KMS-11 (cell line): ENCODE results near the gene SEC14L2.

Experiments used
- H2AFZ ChIP-seq: fragments of 200-600 bp; sonication (generic); 2 replicates; pipeline ENCODE4 v1.6.1; 2016; ENCODE audit warnings: antibody characterized with exemption, mixed run types, low read depth
- H3K27ac ChIP-seq: fragments of 200-600 bp; sonication (generic); 2 replicates; pipeline ENCODE4 v1.6.1; 2016; ENCODE audit warnings: mild to moderate bottlenecking, mixed run types
- H3K27me3 ChIP-seq: fragments of 200-600 bp; sonication (generic); 2 replicates; pipeline ENCODE4 v1.6.1; 2017; ENCODE audit warnings: mild to moderate bottlenecking, low read depth, mixed run types, moderate library complexity; ENCODE audit not compliant: insufficient read depth
- H3K36me3 ChIP-seq: fragments of 200-600 bp; sonication (generic); 2 replicates; pipeline ENCODE4 v1.6.1; 2017; ENCODE audit warnings: mild to moderate bottlenecking, mixed run types; ENCODE audit not compliant: insufficient read depth
- H3K4me1 ChIP-seq: fragments of 200-600 bp; sonication (generic); 2 replicates; pipeline ENCODE4 v1.6.1; 2016; ENCODE audit warnings: mild to moderate bottlenecking, low read depth, mixed run types; ENCODE audit not compliant: poor library complexity, severe bottlenecking
- H3K4me2 ChIP-seq: fragments of 200-600 bp; sonication (generic); 2 replicates; pipeline ENCODE4 v1.7.0; 2016; ENCODE audit warnings: mild to moderate bottlenecking, mixed run types
- H3K4me3 ChIP-seq: fragments of 200-600 bp; sonication (generic); IDR thresholded peaks from 2 replicates; pipeline ENCODE4 v1.6.1; 2017; ENCODE audit warnings: low read depth, low read length, mixed read lengths; ENCODE audit not compliant: insufficient read depth
- H3K79me2 ChIP-seq: fragments of 200-600 bp; sonication (generic); 2 replicates; pipeline ENCODE4 v1.6.1; 2016; ENCODE audit warnings: low read depth, mixed run types; ENCODE audit not compliant: insufficient read depth
- H3K9ac ChIP-seq: fragments of 200-600 bp; sonication (generic); 2 replicates; pipeline ENCODE4 v1.6.1; 2016; ENCODE audit warnings: mild to moderate bottlenecking, mixed run types
- H4K20me1 ChIP-seq: fragments of 200-600 bp; sonication (generic); 2 replicates; pipeline ENCODE4 v1.6.1; 2016; ENCODE audit warnings: mild to moderate bottlenecking, mixed run types; ENCODE audit not compliant: insufficient read depth
- TF ChIP-seq, protein P1 (sequence below): fragments of 200-600 bp; sonication (generic); conservative IDR thresholded peaks from 2 replicates; pipeline ENCODE4 v1.6.1; 2017; ENCODE audit warnings: low read depth, mild to moderate bottlenecking, antibody characterized with exemption, low read length, moderate library complexity, mixed read lengths

Gene SEC14L2

DNA sequence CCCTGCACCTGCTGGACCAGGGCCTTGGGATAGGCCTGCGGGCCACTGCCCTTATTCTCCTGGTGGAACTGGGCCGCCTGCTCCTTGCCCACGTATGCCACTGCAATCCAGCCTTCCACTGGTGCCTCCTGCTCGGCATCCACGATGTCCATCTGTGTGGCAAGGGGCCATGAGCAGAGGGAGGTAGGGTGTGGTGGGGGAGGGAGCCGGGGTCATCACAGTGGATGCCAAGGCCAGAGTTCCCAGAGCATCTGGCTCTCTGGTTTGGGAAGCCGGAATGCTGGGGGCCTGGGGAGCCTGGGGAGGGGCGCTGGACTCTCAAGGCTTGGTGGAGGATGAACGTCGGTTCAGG lies 10.2 kb upstream of the SEC14L2 start:
- Histone ChIP-seq H3K27me3 (no peaks in the 10 kb centered on the region), H3K4me2 (peak overlapping the region; percentile 63), H3K36me3 (no peaks in the 10 kb centered on the region), H3K9ac (no peak overlapping the region; the same call in 1 of the 2 replicates), H3K27ac (no peak overlapping the region), H3K4me1 (peaks cover 8% of the 10 kb centered on the region), H4K20me1 (no peaks in the 10 kb centered on the region), H3K79me2 (no peaks in the 10 kb centered on the region), H2AFZ (peak overlapping the region; percentile 44; the same call in 1 of the 2 replicates), H3K4me3 (no peak overlapping the region)
- TF ChIP-seq, protein P1, sequence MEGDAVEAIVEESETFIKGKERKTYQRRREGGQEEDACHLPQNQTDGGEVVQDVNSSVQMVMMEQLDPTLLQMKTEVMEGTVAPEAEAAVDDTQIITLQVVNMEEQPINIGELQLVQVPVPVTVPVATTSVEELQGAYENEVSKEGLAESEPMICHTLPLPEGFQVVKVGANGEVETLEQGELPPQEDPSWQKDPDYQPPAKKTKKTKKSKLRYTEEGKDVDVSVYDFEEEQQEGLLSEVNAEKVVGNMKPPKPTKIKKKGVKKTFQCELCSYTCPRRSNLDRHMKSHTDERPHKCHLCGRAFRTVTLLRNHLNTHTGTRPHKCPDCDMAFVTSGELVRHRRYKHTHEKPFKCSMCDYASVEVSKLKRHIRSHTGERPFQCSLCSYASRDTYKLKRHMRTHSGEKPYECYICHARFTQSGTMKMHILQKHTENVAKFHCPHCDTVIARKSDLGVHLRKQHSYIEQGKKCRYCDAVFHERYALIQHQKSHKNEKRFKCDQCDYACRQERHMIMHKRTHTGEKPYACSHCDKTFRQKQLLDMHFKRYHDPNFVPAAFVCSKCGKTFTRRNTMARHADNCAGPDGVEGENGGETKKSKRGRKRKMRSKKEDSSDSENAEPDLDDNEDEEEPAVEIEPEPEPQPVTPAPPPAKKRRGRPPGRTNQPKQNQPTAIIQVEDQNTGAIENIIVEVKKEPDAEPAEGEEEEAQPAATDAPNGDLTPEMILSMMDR = no peak

DNA sequence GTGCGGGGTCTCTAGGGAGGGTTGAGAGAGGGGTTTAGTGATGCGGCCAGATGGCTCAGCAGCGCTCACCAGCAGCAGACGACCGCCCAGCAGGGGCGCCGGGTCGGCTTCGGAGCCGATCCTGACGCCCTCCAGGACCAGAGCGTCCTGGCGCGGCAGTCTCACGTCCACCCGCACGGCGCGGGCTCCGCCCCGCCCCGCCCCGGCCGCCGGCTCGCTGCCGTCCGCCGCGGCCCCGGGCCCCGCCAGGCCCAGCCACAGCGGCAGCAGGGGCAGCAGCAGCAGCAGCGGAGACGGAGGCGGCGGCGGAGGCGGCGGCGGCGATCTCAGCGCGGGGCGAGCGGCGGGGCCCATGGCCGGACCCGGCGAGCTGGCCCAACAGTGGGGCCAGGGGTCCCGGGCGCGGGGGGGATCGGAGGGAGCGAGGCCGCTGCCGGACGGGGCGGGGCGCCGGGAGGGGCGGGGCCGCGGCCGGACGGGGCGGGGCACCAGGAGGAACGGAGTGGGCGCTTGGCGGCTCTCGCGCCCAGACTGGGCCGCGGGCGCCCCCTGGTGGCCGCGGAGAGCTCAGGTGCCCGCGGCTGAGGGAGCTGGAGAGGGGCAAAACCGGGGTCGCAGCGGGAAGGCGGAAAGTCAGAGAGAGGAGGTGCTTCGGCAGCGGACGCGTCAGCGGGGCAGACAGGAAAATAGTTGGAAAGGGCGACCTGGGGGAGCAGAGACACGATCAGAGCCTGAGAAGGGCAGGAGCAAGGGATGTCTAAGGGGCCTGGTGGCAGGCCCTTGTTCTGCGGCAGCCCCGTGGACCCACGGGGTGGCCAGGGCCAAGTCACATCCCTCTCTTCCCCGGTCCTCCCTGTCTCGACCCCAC lies 9.6 kb upstream of the SEC14L2 start, which contains the start of gene RNF215:
Gene RNF215 (minus strand): TSS at position 452 of the 868 bp plus-strand sequence. CDS start 98 bp downstream, at position 354.
- no peak within 1 kb of the TSS for H3K4me3 ChIP-seq
- TF ChIP-seq, protein P1 = peak; percentile 89
- H3K4me1 ChIP-seq = peaks cover 12% of the 10 kb centered on the region
- no peaks in the 10 kb centered on the region for H3K36me3 ChIP-seq
- no peaks in the 10 kb centered on the region for H3K79me2 ChIP-seq
- H2AFZ ChIP-seq = peak within 1 kb of the TSS; percentile 81; the same call in 1 of the 2 replicates
- no peak within 1 kb of the TSS; the same call in 1 of the 2 replicates for H3K9ac ChIP-seq
- H3K27ac ChIP-seq = no peak within 1 kb of the TSS
- no peaks in the 10 kb centered on the region for H3K27me3 ChIP-seq
- peak within 1 kb of the TSS; percentile 76 for H3K4me2 ChIP-seq
- no peaks in the 10 kb centered on the region for H4K20me1 ChIP-seq

DNA sequence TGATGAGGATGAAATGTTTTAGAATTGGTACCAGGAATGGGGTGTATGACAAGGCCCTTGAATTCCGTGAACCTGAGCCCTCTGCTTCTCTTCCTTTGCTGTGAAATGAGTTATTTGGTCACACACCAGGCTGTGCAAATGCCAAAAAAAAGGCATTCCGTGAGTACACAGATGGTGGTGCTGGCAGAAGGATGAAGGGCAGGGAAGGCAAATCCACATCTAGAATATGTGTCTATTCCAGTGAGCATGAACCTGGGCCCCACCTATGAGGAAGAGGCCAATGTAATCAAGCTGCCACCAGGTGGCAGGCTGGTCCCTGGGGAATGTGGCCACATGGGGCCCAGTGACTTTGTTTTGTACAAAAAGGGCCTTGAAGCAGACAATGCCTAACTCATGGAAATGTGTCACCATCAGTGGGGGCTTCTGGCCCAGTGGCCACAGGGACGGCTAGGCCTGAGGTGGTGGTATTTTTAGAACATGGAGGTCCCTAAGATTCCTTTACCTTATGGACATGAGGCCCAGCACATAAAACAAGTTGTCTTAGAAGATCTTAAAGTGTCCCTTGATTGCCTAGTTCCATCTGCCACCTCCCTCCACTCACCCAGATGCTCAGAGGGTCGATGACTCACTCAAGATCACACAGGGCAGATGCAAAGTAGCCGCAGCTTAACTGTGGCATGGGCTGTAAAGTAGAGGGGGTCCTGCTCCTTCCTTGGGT lies 5.7 kb upstream of the SEC14L2 start:
- H3K36me3 ChIP-seq = no peaks in the 10 kb centered on the region
- H3K27me3 ChIP-seq = no peaks in the 10 kb centered on the region; the same call in 1 of the 2 replicates
- TF ChIP-seq, protein P1 = peak; percentile 86
- no peak overlapping the region for H3K4me3 ChIP-seq
- H3K79me2 ChIP-seq = no peaks in the 10 kb centered on the region
- H2AFZ ChIP-seq = peak overlapping the region; percentile 76
- H3K4me1 ChIP-seq = peaks cover 12% of the 10 kb centered on the region
- no peaks in the 10 kb centered on the region for H4K20me1 ChIP-seq
- H3K4me2 ChIP-seq = no peak overlapping the region
- 0 out of 2 replicates have a peak overlapping the region, but pooled peaks have one; percentile 12 for H3K9ac ChIP-seq
- H3K27ac ChIP-seq = peak overlapping the region; percentile 17; the same call in 1 of the 2 replicates

DNA sequence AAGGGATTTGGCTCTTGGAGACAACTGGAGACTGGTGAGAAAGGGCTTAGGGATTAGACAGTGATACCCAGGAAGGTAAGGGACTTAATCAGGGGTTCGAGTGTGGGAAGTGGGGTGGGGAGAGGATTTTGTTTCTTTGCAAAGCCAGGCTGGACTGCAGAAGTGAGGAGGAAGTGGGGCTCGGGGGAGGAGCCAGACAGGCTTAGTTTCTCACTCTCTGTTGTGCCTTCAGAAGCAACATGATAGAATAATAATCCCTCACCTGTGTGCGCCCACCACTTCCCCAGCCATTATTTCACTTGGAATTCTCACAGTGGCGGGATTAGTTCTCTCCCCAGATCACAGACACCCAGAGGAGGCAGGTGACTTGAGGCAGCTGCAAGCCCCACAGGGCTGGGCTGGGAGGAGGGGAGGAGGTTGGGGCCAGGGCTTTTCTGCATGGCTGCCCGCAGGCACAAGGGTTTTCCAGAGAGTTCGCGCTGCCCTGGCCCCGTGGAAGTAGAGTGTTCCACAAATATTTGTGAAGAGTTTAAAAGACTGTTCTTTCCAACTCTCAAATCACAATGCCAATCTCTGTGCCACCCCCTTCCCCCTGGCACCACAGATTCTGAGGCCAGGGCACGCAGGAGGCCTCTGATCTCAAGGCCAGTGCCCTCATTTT lies 4.0 kb upstream of the SEC14L2 start:
- Histone ChIP-seq H3K27ac (no peak overlapping the region), H3K4me1 (peaks cover 19% of the 10 kb centered on the region), H3K9ac (no peak overlapping the region), H3K4me2 (no peak overlapping the region), H3K4me3 (no peak overlapping the region), H3K79me2 (no peaks in the 10 kb centered on the region), H3K27me3 (peaks cover 10% of the 10 kb centered on the region), H3K36me3 (no peaks in the 10 kb centered on the region), H4K20me1 (no peaks in the 10 kb centered on the region), H2AFZ (no peak overlapping the region)
- TF ChIP-seq, protein P1 = no peak
